Fibroblast of lung (primary cell): ENCODE measurements around the gene INPP5A.

Experiments used
- EZH2 ChIP-seq: IDR thresholded peaks from 2 replicates; pipeline ENCODE4 v1.5.1; 2012; ENCODE audit warnings: low read length, control low read depth, mild to moderate bottlenecking; ENCODE audit errors: missing control alignments
- TF ChIP-seq, protein P1 (sequence below), 2 donors: IDR thresholded peaks in 1 of 2; conservative IDR thresholded peaks in 1 of 2; 1 replicate in 1 of 2; 2 replicates in 1 of 2; pipeline ENCODE4 v1.5.1; 2011 to 2012; ENCODE audit warnings: low read length in 2 of 2, control low read depth in 1 of 2, inconsistent platforms in 1 of 2, low read depth in 1 of 2, mild to moderate bottlenecking in 1 of 2

DNA sequence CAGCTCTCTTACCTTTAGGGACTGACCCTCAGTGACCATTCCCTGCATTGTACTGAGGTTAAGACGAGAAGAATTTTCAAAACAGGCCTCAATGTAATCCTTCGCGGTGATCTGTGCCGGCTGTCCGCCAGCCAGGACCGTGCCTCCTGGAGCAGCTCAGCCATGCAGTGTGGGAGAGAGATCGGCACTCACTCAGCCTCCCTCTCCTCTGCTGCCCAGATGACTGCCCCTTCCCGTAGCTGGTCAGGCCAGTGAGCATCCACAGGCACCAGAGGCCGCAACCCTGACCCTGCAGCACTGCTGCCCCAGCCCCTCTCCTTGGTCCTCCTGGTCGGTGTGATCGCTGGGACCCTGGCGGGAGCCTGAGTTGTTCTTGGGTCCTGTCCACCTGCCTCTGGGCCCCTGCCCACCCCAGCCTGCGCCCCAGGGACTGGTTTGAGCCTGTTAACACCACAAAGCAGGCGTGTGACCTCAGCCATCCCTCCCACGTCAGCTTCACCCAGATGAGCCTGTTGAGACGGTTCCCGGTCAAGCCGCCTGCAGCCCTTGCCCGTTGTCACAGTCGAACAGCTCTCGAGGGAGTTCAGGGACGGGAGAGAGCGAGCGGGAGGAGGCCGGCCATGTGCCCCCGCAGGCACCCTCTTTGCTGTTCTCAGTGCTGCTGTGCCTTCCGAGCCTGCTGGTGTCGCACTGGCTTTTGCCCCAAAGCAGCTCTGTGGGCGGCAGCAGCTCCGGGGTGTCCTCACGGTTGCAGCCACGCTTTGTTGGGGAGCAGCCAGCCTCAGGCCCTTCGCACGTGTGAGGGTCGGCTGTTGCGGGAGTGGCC, 211.2 kb downstream of the INPP5A start:
- TF ChIP-seq, protein P1, sequence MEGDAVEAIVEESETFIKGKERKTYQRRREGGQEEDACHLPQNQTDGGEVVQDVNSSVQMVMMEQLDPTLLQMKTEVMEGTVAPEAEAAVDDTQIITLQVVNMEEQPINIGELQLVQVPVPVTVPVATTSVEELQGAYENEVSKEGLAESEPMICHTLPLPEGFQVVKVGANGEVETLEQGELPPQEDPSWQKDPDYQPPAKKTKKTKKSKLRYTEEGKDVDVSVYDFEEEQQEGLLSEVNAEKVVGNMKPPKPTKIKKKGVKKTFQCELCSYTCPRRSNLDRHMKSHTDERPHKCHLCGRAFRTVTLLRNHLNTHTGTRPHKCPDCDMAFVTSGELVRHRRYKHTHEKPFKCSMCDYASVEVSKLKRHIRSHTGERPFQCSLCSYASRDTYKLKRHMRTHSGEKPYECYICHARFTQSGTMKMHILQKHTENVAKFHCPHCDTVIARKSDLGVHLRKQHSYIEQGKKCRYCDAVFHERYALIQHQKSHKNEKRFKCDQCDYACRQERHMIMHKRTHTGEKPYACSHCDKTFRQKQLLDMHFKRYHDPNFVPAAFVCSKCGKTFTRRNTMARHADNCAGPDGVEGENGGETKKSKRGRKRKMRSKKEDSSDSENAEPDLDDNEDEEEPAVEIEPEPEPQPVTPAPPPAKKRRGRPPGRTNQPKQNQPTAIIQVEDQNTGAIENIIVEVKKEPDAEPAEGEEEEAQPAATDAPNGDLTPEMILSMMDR (conservative IDR thresholded peaks at IDR 0.05 in 1 of 2, IDR thresholded peaks at IDR 0.05 in 1 of 2; ENCODE audit: low read depth in 1 of 2, low read length in 2 of 2) = no peak
- TF ChIP-seq EZH2 = no peak
